ENCODE data around the gene PDXK. TPM values are rescaled to one million over a fixed set of nuclear protein-coding genes. Genes with fewer than 3 reads are reported as not detected.
A peak's percentile ranks its signal among the peaks of the same experiment; 100 is the strongest.

Gene PDXK
- total and polyA plus RNA-seq, 2 of the 13 experiments (the other 11 are each of a cell fraction or from before 2014, with no cell fraction given), result 114 to 184 TPM

DNA sequence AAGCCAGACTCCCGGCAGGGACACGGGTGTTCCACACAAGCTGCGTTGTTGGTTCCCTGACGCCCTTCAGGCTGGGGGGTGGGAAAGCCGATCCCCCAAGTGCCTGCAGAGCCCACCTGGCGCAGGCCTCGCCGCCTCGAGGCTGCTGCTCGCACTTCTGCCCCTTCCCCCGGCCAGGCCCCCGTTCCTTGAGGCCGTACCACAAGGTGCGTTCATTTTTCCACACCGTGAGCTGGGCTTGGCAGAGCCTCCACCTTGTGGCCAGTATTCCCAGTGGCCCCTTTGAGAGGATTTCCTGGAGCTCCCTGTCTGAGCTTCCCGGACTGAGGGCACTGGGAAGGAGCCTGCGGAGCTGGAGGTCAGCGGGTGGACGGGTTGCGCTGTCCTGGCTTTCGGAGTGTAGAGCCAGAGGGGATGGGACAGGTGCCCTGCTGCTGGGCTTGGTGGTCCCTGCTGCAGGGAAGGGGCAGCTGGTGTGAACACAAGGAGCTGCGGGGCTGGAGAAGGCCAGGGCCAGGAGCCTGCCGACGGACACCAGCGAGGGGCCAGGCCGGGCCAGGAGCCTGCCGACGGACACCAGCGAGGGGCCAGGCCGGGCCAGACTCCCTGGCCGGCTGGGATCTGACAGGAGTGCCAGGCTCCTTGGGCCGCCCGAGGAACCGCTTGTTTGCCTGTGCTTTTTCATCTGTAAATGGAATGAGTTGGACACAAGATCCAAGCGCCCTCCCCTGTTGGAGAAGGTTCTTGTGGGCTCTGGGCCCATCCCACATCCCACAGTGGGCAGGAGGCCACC lies 18.4 kb downstream of the PDXK start (continued):
- TF ChIP-seq, protein P1, sequence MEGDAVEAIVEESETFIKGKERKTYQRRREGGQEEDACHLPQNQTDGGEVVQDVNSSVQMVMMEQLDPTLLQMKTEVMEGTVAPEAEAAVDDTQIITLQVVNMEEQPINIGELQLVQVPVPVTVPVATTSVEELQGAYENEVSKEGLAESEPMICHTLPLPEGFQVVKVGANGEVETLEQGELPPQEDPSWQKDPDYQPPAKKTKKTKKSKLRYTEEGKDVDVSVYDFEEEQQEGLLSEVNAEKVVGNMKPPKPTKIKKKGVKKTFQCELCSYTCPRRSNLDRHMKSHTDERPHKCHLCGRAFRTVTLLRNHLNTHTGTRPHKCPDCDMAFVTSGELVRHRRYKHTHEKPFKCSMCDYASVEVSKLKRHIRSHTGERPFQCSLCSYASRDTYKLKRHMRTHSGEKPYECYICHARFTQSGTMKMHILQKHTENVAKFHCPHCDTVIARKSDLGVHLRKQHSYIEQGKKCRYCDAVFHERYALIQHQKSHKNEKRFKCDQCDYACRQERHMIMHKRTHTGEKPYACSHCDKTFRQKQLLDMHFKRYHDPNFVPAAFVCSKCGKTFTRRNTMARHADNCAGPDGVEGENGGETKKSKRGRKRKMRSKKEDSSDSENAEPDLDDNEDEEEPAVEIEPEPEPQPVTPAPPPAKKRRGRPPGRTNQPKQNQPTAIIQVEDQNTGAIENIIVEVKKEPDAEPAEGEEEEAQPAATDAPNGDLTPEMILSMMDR (CRISPR knock-in tag; IDR thresholded peaks at IDR 0.05), result peak; percentile 17; the same call in 1 of the 2 replicates
- TF ChIP-seq, protein P2, sequence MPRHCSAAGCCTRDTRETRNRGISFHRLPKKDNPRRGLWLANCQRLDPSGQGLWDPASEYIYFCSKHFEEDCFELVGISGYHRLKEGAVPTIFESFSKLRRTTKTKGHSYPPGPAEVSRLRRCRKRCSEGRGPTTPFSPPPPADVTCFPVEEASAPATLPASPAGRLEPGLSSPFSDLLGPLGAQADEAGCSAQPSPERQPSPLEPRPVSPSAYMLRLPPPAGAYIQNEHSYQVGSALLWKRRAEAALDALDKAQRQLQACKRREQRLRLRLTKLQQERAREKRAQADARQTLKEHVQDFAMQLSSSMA (CRISPR knock-in tag; IDR thresholded peaks at IDR 0.05), result no peak
- no peak for TF ChIP-seq KAT7 (CRISPR knock-in tag; IDR thresholded peaks at IDR 0.05; ENCODE audit: borderline replicate concordance)
- no peak for TF ChIP-seq NFE2 (CRISPR knock-in tag; IDR thresholded peaks at IDR 0.05)
- TF ChIP-seq CEBPB (IDR thresholded peaks at IDR 0.05; ENCODE audit: borderline replicate concordance, low read depth, low read length), result no peak
- TF ChIP-seq, protein P3, sequence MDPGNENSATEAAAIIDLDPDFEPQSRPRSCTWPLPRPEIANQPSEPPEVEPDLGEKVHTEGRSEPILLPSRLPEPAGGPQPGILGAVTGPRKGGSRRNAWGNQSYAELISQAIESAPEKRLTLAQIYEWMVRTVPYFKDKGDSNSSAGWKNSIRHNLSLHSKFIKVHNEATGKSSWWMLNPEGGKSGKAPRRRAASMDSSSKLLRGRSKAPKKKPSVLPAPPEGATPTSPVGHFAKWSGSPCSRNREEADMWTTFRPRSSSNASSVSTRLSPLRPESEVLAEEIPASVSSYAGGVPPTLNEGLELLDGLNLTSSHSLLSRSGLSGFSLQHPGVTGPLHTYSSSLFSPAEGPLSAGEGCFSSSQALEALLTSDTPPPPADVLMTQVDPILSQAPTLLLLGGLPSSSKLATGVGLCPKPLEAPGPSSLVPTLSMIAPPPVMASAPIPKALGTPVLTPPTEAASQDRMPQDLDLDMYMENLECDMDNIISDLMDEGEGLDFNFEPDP (CRISPR knock-in tag; conservative IDR thresholded peaks at IDR 0.05), result no peak
- no peak for TF ChIP-seq ZNF230 (CRISPR knock-in tag; IDR thresholded peaks at IDR 0.05)
- no peak for TF ChIP-seq AHR (CRISPR knock-in tag; IDR thresholded peaks at IDR 0.05)
- TF ChIP-seq, protein P4, sequence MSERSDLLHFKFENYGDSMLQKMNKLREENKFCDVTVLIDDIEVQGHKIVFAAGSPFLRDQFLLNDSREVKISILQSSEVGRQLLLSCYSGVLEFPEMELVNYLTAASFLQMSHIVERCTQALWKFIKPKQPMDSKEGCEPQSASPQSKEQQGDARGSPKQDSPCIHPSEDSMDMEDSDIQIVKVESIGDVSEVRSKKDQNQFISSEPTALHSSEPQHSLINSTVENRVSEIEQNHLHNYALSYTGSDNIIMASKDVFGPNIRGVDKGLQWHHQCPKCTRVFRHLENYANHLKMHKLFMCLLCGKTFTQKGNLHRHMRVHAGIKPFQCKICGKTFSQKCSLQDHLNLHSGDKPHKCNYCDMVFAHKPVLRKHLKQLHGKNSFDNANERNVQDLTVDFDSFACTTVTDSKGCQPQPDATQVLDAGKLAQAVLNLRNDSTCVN (CRISPR knock-in tag; IDR thresholded peaks at IDR 0.05; ENCODE audit: borderline replicate concordance), result no peak
- TF ChIP-seq, protein P5, sequence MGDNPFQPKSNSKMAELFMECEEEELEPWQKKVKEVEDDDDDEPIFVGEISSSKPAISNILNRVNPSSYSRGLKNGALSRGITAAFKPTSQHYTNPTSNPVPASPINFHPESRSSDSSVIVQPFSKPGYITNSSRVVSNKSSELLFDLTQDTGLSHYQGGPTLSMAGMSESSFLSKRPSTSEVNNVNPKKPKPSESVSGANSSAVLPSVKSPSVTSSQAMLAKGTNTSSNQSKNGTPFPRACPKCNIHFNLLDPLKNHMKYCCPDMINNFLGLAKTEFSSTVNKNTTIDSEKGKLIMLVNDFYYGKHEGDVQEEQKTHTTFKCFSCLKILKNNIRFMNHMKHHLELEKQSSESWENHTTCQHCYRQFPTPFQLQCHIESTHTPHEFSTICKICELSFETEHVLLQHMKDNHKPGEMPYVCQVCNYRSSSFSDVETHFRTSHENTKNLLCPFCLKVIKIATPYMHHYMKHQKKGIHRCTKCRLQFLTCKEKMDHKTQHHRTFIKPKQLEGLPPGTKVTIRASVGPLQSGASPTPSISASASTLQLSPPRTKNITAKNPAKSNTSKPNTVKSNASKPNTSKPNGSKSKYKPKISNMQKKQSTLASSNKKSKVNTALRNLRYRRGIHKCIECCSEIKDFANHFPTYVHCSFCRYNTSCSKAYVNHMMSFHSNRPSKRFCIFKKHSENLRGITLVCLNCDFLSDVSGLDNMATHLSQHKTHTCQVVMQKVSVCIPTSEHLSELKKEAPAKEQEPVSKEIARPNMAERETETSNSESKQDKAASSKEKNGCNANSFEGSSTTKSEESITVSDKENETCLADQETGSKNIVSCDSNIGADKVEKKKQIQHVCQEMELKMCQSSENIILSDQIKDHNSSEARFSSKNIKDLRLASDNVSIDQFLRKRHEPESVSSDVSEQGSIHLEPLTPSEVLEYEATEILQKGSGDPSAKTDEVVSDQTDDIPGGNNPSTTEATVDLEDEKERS (CRISPR knock-in tag; IDR thresholded peaks at IDR 0.05), result no peak
- TF ChIP-seq, protein P6, sequence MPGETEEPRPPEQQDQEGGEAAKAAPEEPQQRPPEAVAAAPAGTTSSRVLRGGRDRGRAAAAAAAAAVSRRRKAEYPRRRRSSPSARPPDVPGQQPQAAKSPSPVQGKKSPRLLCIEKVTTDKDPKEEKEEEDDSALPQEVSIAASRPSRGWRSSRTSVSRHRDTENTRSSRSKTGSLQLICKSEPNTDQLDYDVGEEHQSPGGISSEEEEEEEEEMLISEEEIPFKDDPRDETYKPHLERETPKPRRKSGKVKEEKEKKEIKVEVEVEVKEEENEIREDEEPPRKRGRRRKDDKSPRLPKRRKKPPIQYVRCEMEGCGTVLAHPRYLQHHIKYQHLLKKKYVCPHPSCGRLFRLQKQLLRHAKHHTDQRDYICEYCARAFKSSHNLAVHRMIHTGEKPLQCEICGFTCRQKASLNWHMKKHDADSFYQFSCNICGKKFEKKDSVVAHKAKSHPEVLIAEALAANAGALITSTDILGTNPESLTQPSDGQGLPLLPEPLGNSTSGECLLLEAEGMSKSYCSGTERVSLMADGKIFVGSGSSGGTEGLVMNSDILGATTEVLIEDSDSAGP (CRISPR knock-in tag; IDR thresholded peaks at IDR 0.05; ENCODE audit: borderline replicate concordance), result 0 out of 2 replicates have a peak, but pooled peaks have one; percentile 22
- no peak for TF ChIP-seq ZSCAN9 (CRISPR knock-in tag; IDR thresholded peaks at IDR 0.05; ENCODE audit: borderline replicate concordance)
- TF ChIP-seq POLR2G (IDR thresholded peaks at IDR 0.05; ENCODE audit: low read depth, low read length), result no peak

All from HepG2 (cell line).